ENCODE measurements around the gene BLM.

Gene BLM

DNA sequence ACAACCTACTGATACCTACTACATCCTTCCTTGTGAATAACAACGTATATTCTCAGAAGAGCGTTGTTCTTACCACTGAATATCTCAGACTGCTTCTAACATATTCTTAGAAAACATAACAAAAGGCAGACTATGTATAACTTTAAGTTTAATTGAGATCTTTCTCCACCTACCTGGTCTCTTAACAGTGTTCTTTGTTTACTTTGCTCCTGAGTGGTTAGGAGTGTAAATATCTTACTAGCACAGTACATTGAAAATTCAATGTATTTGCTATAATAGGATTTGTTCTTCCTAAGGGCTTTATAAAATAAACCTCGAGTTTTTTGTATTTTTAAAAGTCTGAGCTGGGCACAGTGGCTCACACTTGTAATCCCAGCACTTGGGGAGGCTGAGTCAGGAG lies 7.9 kb upstream of the BLM start:
- TF ChIP-seq, protein P1, sequence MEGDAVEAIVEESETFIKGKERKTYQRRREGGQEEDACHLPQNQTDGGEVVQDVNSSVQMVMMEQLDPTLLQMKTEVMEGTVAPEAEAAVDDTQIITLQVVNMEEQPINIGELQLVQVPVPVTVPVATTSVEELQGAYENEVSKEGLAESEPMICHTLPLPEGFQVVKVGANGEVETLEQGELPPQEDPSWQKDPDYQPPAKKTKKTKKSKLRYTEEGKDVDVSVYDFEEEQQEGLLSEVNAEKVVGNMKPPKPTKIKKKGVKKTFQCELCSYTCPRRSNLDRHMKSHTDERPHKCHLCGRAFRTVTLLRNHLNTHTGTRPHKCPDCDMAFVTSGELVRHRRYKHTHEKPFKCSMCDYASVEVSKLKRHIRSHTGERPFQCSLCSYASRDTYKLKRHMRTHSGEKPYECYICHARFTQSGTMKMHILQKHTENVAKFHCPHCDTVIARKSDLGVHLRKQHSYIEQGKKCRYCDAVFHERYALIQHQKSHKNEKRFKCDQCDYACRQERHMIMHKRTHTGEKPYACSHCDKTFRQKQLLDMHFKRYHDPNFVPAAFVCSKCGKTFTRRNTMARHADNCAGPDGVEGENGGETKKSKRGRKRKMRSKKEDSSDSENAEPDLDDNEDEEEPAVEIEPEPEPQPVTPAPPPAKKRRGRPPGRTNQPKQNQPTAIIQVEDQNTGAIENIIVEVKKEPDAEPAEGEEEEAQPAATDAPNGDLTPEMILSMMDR (IDR thresholded peaks at IDR 0.05; ENCODE audit: borderline replicate concordance, control extremely low read depth, extremely low read depth, insufficient read depth, missing control alignments), result no peak
- in situ Hi-C loops (cut with MboI; ENCODE audit: low sequenced_read_pairs, unreplicated experiment), result no loop called here
- no peak for DNase-seq (ENCODE audit: low spot score)

DNA sequence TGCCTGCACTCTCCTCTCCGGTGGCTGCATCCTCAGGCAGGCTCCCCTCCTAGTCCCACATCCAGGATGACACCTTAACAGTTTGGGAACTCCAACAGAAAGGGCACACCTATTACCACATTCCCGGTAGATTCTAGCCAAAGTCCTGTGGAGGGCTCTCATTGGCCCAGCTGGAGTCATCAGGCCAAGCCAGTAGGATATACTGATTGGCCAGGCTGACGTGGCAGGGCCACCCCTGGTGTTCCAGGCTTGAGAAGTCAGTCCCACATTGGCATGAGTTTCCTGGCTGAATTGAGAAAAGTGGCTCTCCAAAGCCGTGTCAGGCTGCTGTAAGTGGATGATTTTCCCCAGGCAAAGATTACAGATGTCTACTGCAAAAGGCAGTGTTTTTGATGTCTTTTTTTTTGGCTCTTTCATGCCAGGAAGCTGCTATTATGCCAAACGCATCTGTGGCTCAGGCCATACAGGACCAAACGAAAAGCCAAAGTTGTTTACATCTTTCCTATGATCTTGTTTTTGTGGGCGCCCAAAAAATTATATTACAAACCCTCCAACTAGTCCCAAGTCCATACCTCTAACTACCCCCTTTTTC lies 6.6 kb upstream of the BLM start:
- TF ChIP-seq, protein P1 (IDR thresholded peaks at IDR 0.05; ENCODE audit: borderline replicate concordance, control extremely low read depth, extremely low read depth, insufficient read depth, missing control alignments), result no peak
- DNase-seq (ENCODE audit: low spot score), result no peak
- in situ Hi-C loops (cut with MboI; ENCODE audit: low sequenced_read_pairs, unreplicated experiment), result no loop called here

DNA sequence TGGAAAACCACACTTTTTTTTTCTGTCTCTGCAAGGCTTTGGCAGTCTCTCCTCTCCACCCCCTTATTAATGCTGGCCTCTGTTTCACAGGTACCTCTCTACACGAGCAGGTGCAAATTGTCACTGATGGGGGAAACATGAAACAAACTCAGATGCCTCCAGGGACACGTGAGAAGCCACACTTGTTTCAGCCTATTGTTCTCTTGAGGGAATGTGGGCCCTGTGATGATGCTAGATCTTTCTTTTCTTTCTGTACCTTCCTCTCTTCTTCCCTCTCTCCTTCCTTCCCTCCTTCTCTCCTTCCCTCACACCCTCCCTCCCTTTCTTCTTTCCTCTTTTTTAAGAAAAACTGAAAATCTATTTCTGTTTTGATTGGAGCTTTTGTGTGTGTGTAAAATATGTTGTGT lies 5.7 kb upstream of the BLM start:
- in situ Hi-C loops (cut with MboI; ENCODE audit: low sequenced_read_pairs, unreplicated experiment), result no loop called here
- no peak for DNase-seq (ENCODE audit: low spot score)

DNA sequence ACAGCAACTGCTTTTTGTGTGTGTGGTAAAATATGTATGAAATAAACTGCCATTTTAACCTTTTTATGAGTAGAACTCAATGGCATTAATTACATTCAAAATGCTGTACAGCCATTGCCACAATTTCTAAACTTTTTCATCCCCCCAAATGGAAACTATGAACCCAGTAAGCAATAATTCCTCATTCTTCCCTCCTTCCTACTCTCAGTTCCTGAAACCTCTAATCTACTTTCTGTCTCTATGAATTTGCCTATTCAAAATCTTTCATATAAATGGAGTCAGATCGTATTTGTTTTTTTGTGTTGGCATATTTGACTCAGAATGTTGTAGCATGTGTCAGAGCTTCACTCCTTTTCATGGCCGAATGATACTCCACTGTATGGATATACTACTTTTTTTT lies 5.3 kb upstream of the BLM start:
- TF ChIP-seq, protein P1 (IDR thresholded peaks at IDR 0.05; ENCODE audit: borderline replicate concordance, control extremely low read depth, extremely low read depth, insufficient read depth, missing control alignments), result no peak
- DNase-seq (ENCODE audit: low spot score), result no peak
- in situ Hi-C loops (cut with MboI; ENCODE audit: low sequenced_read_pairs, unreplicated experiment), result no loop called here

More for the DNA sequence above, 5.7 kb upstream of the BLM start:
- TF ChIP-seq, protein P1 (IDR thresholded peaks at IDR 0.05; ENCODE audit: borderline replicate concordance, control extremely low read depth, extremely low read depth, insufficient read depth, missing control alignments), result no peak

DNA sequence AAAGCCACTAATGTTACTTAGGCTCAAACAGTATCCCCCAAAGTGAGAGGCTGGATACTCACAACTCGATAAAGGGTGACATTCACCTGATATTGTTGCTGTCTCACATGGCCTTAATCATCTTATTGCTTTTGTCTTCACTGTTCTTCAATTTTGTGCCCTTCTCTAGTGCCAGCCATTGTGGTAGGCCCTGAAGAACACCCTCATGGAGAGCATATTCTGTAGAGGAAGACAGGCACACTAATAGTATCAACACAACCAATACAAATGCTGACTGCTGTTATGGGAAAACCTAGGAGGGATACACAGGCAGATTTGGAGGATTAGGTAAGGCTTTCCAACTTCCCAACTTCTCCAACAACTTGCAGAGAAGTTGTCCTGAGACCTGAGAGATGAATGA lies 4.1 kb upstream of the BLM start:
- TF ChIP-seq, protein P1 (IDR thresholded peaks at IDR 0.05; ENCODE audit: borderline replicate concordance, control extremely low read depth, extremely low read depth, insufficient read depth, missing control alignments), result no peak
- no peak for DNase-seq (ENCODE audit: low spot score)
- in situ Hi-C loops (cut with MboI; ENCODE audit: low sequenced_read_pairs, unreplicated experiment), result no loop called here

DNA sequence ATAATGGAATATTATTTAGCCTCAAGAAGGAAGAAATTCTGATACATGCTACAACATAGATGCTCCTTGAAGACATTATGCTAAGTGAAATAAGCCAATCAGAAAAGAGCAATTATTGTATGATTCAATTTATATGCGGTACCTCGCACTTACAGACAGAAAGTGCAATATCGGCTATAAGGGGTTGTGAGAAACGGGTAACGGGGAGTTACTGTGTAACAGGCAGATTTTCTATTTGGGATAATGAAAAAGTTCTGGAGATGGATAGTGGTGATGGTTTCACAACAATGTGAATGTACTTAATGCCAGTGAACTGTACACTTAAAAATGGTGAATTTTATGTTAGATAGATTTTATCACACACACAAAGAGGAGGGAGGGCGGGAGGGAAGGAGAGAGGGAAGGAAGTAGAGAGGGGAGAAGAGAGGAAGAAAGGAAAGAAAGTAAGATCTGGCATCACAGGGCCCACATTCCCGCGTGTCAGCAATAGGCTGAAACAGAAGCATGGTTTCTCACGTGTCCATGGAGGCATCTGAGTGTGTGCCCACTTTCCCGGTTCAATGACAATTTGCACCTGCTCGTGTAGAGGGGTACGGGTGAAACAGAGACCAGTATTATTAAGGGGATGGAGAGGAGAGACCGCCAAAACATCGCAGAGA lies 700 bp upstream of the BLM start:
- DNase-seq (ENCODE audit: low spot score), result no peak
- in situ Hi-C loops (cut with MboI; ENCODE audit: low sequenced_read_pairs, unreplicated experiment), result no loop called here
- TF ChIP-seq, protein P1 (IDR thresholded peaks at IDR 0.05; ENCODE audit: borderline replicate concordance, control extremely low read depth, extremely low read depth, insufficient read depth, missing control alignments), result no peak
